ENCODE data around the gene F2RL1.

The F2RL1 gene

DNA sequence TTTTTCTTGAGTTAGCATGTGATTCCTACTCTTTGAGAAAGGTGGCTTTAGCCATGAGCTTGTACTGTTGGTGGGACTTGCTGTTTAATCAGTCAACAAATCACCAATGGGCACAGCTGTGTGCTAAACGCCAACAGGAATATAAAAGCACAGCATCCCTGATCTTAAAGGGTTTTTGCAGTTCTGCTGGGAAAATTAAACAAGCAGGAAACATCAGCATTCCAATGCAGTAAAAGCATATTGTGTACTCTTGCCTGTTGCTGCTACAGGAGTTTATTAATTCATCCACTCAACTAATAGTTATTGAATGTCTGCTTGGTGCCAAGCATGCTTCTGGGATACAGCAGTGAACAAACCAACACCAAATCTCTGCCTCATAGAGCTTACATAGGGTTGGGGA is 27.4 kb upstream of the F2RL1 start:
- TF ChIP-seq EZH2phosphoT487 (IDR thresholded peaks at IDR 0.05; ENCODE audit: low read depth), result no peak
- TF ChIP-seq, protein P1, sequence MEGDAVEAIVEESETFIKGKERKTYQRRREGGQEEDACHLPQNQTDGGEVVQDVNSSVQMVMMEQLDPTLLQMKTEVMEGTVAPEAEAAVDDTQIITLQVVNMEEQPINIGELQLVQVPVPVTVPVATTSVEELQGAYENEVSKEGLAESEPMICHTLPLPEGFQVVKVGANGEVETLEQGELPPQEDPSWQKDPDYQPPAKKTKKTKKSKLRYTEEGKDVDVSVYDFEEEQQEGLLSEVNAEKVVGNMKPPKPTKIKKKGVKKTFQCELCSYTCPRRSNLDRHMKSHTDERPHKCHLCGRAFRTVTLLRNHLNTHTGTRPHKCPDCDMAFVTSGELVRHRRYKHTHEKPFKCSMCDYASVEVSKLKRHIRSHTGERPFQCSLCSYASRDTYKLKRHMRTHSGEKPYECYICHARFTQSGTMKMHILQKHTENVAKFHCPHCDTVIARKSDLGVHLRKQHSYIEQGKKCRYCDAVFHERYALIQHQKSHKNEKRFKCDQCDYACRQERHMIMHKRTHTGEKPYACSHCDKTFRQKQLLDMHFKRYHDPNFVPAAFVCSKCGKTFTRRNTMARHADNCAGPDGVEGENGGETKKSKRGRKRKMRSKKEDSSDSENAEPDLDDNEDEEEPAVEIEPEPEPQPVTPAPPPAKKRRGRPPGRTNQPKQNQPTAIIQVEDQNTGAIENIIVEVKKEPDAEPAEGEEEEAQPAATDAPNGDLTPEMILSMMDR (IDR thresholded peaks at IDR 0.05; ENCODE audit: low read depth, low read length), result no peak
- no peaks in the 10 kb centered on the region for H3K27me3 ChIP-seq (ENCODE audit: low read depth, low read length)
- no peak overlapping the region for H3K4me3 ChIP-seq (ENCODE audit: low read length)
- H3K27ac ChIP-seq (ENCODE audit: low read length), result no peak overlapping the region
- H4K20me1 ChIP-seq (ENCODE audit: insufficient read depth, low read length), result no peaks in the 10 kb centered on the region
- H3K36me3 ChIP-seq (replicated peaks; ENCODE audit: low read depth, low read length), result no peaks in the 10 kb centered on the region
- no peak overlapping the region for H3K4me2 ChIP-seq (ENCODE audit: low read length)
- peaks cover 16% of the 10 kb centered on the region for H3K4me1 ChIP-seq (ENCODE audit: low read length)
- no peaks in the 10 kb centered on the region for H3K79me2 ChIP-seq (ENCODE audit: low read length)
- no peak overlapping the region for H2AFZ ChIP-seq (ENCODE audit: low read depth, low read length)
- H3K9ac ChIP-seq (ENCODE audit: low read length), result no peak overlapping the region
- H3K9me3 ChIP-seq (ENCODE audit: insufficient read depth, low read length), result 0 out of 2 replicates have a peak, but pooled peaks cover 4% of the 10 kb centered on the region

DNA sequence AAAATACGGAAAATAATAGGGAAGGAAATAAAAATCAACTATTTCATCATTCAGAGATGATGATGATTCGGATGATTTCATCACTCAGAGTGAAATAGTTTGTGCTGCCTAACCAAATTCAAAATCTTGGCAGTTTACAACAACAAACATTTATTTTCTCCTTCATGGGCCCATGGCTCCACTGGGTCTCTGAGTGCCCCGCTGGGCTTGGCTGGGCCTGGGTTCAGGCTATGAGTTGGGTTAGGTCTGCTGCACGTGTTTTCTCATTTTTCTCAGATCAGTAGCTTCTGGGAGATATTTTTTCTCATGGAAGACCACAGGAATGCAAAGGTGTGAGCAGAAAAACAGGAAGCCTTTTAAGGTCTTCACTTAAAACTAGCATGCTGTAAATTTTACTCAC is 24.0 kb upstream of the F2RL1 start:
- Histone ChIP-seq H2AFZ (ENCODE audit: low read depth, low read length) (no peak overlapping the region), H3K4me1 (ENCODE audit: low read length) (peaks cover 14% of the 10 kb centered on the region), H3K4me2 (ENCODE audit: low read length) (no peak overlapping the region), H3K79me2 (ENCODE audit: low read length) (no peaks in the 10 kb centered on the region), H4K20me1 (ENCODE audit: insufficient read depth, low read length) (no peaks in the 10 kb centered on the region), H3K9me3 (ENCODE audit: insufficient read depth, low read length) (0 out of 2 replicates have a peak, but pooled peaks cover 1% of the 10 kb centered on the region), H3K9ac (ENCODE audit: low read length) (no peak overlapping the region), H3K4me3 (ENCODE audit: low read length) (no peak overlapping the region), H3K36me3 (replicated peaks; ENCODE audit: low read depth, low read length) (no peaks in the 10 kb centered on the region), H3K27ac (ENCODE audit: low read length) (no peak overlapping the region), H3K27me3 (ENCODE audit: low read depth, low read length) (no peaks in the 10 kb centered on the region)
- no peak for TF ChIP-seq EZH2phosphoT487 (IDR thresholded peaks at IDR 0.05; ENCODE audit: low read depth)
- TF ChIP-seq, protein P1 (IDR thresholded peaks at IDR 0.05; ENCODE audit: low read depth, low read length), result no peak

DNA sequence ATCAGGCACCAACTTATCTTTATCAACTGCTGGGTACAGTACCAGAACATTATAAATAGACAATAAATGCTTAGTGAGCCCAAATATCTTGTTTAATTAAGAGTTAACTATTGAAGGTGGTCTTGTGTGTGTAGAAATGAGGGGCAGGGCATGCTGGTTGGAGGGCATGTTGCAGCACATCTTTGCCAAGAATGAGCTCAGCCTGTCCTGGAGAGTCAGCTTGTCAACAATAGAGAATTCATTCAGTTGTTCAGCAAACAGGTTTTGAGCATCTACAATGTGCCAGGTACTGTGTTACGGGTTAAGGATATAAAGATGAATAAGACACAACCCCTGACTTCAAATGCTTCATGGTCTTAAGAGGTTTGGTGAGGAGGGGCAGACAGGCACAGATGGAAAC is 19.2 kb upstream of the F2RL1 start:
- Histone ChIP-seq H3K4me2 (ENCODE audit: low read length) (no peak overlapping the region), H3K4me3 (ENCODE audit: low read length) (no peak overlapping the region), H3K9me3 (ENCODE audit: insufficient read depth, low read length) (no peaks in the 10 kb centered on the region), H3K27ac (ENCODE audit: low read length) (no peak overlapping the region), H3K9ac (ENCODE audit: low read length) (no peak overlapping the region), H3K27me3 (ENCODE audit: low read depth, low read length) (no peaks in the 10 kb centered on the region), H2AFZ (ENCODE audit: low read depth, low read length) (no peak overlapping the region), H3K4me1 (ENCODE audit: low read length) (no peaks in the 10 kb centered on the region), H3K79me2 (ENCODE audit: low read length) (no peaks in the 10 kb centered on the region), H3K36me3 (replicated peaks; ENCODE audit: low read depth, low read length) (no peaks in the 10 kb centered on the region), H4K20me1 (ENCODE audit: insufficient read depth, low read length) (no peaks in the 10 kb centered on the region)
- TF ChIP-seq EZH2phosphoT487 (IDR thresholded peaks at IDR 0.05; ENCODE audit: low read depth), result no peak
- TF ChIP-seq, protein P1 (IDR thresholded peaks at IDR 0.05; ENCODE audit: low read depth, low read length), result no peak

DNA sequence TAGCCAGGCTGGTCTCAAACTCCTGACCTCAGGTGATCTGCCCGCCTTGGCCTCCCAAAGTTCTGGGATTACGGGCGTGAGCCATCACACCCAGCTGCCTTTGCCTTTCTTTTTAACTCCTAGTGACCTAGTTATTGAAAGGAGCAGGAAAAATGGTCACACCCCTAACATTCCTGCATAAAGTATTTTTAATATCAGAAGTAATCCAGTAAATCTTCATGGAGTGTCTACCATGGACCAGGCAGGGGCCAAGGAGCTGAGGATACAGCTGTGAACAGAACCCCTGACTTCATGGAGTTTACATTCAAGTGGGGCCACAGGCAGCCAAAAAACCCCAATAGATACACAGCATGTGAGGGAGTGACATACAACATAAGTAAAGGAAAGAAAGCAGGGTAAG is 18.3 kb upstream of the F2RL1 start:
- no peaks in the 10 kb centered on the region for H3K27me3 ChIP-seq (ENCODE audit: low read depth, low read length)
- H3K9me3 ChIP-seq (ENCODE audit: insufficient read depth, low read length), result no peaks in the 10 kb centered on the region
- no peaks in the 10 kb centered on the region for H4K20me1 ChIP-seq (ENCODE audit: insufficient read depth, low read length)
- H3K4me1 ChIP-seq (ENCODE audit: low read length), result peaks cover 7% of the 10 kb centered on the region
- H3K9ac ChIP-seq (ENCODE audit: low read length), result no peak overlapping the region
- TF ChIP-seq EZH2phosphoT487 (IDR thresholded peaks at IDR 0.05; ENCODE audit: low read depth), result no peak
- TF ChIP-seq, protein P1 (IDR thresholded peaks at IDR 0.05; ENCODE audit: low read depth, low read length), result no peak
- no peaks in the 10 kb centered on the region for H3K36me3 ChIP-seq (replicated peaks; ENCODE audit: low read depth, low read length)
- no peak overlapping the region for H3K4me2 ChIP-seq (ENCODE audit: low read length)
- H2AFZ ChIP-seq (ENCODE audit: low read depth, low read length), result no peak overlapping the region
- no peaks in the 10 kb centered on the region for H3K79me2 ChIP-seq (ENCODE audit: low read length)
- H3K4me3 ChIP-seq (ENCODE audit: low read length), result no peak overlapping the region
- no peak overlapping the region for H3K27ac ChIP-seq (ENCODE audit: low read length)
